Gastrocnemius medialis (tissue), 4 donors: ENCODE data around the gene YLPM1.
A peak's percentile ranks its signal among the peaks of the same experiment; 100 is the strongest.

Experiments used
- POLR2A ChIP-seq, 2 donors: fragments of 450-650 bp; IDR thresholded peaks; one replicate each; pipeline ENCODE4 v1.6.1; 2017; ENCODE audit warnings: antibody characterized with exemption in 2 of 2, mild to moderate bottlenecking in 2 of 2, moderate library complexity in 2 of 2
- TF ChIP-seq, protein P1 (sequence below), 5 experiments: fragments of 450-650 bp in 3 of 5; fragments of 200-600 bp in 2 of 5; sonication (generic) in 2 of 5; IDR thresholded peaks in 4 of 5; conservative IDR thresholded peaks in 1 of 5; 1 replicate in 4 of 5; 2 replicates in 1 of 5; pipeline ENCODE4 v1.5.1; 2016 to 2019; ENCODE audit warnings: antibody characterized with exemption in 5 of 5, mild to moderate bottlenecking in 3 of 5, moderate library complexity in 3 of 5

- TF ChIP-seq, protein P1, sequence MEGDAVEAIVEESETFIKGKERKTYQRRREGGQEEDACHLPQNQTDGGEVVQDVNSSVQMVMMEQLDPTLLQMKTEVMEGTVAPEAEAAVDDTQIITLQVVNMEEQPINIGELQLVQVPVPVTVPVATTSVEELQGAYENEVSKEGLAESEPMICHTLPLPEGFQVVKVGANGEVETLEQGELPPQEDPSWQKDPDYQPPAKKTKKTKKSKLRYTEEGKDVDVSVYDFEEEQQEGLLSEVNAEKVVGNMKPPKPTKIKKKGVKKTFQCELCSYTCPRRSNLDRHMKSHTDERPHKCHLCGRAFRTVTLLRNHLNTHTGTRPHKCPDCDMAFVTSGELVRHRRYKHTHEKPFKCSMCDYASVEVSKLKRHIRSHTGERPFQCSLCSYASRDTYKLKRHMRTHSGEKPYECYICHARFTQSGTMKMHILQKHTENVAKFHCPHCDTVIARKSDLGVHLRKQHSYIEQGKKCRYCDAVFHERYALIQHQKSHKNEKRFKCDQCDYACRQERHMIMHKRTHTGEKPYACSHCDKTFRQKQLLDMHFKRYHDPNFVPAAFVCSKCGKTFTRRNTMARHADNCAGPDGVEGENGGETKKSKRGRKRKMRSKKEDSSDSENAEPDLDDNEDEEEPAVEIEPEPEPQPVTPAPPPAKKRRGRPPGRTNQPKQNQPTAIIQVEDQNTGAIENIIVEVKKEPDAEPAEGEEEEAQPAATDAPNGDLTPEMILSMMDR (IDR thresholded peaks at IDR 0.05 in 4 of 5, conservative IDR thresholded peaks at IDR 0.05 in 1 of 5), result peak in 1 of 5 experiments; percentile 7
- TF ChIP-seq POLR2A (IDR thresholded peaks at IDR 0.05), result peak; percentile 83 to 87
These were observed 118.5 kb downstream of the YLPM1 start, which contains the start of gene DLST for GRCh38 chr14:74881431-74882102.
